Measurements from ENCODE around the gene LTF. TPM values are rescaled to one million over a fixed set of nuclear protein-coding genes. Genes with fewer than 3 reads are reported as not detected.
A peak's percentile ranks its signal among the peaks of the same experiment; 100 is the strongest.

Gene LTF
- total and polyA plus RNA-seq, 9 of the 15 experiments (the other 6 are each of a cell fraction or from before 2014, with no cell fraction given), result 0.07 TPM; not detected in 8

- TF ChIP-seq ZBTB8A (IDR thresholded peaks at IDR 0.05; ENCODE audit: partially characterized antibody), result no peak
- no peak for TF ChIP-seq ESRRB (CRISPR knock-in tag; IDR thresholded peaks at IDR 0.05; ENCODE audit: borderline replicate concordance)
- TF ChIP-seq KDM1A (IDR thresholded peaks at IDR 0.05), result peak; percentile 99
- TF ChIP-seq, protein P1, sequence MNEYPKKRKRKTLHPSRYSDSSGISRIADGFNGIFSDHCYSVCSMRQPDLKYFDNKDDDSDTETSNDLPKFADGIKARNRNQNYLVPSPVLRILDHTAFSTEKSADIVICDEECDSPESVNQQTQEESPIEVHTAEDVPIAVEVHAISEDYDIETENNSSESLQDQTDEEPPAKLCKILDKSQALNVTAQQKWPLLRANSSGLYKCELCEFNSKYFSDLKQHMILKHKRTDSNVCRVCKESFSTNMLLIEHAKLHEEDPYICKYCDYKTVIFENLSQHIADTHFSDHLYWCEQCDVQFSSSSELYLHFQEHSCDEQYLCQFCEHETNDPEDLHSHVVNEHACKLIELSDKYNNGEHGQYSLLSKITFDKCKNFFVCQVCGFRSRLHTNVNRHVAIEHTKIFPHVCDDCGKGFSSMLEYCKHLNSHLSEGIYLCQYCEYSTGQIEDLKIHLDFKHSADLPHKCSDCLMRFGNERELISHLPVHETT (CRISPR knock-in tag; conservative IDR thresholded peaks at IDR 0.05 in 1 of 2, IDR thresholded peaks at IDR 0.05 in 1 of 2), result peak in 1 of 2 experiments; percentile 68; a peak in 1 of 4 replicates
- TF ChIP-seq ZMIZ1 (IDR thresholded peaks at IDR 0.05; ENCODE audit: low read depth in 2 of 2, low read length in 2 of 2), result peak in 1 of 2 experiments; percentile 90; a peak in 2 of 4 replicates
- TF ChIP-seq RCOR1 (IDR thresholded peaks at IDR 0.05; ENCODE audit: borderline replicate concordance in 1 of 2, low read depth in 2 of 2, low read length in 2 of 2), result peak; percentile 95 to 99
- TF ChIP-seq CEBPB (tag; IDR thresholded peaks at IDR 0.05), result no peak
- peak; percentile 23; the same call in 1 of the 2 replicates for TF ChIP-seq ZBTB2 (IDR thresholded peaks at IDR 0.05)
- no peak; the same call in none of the 2 replicates for TF ChIP-seq ZNF239 (CRISPR knock-in tag; IDR thresholded peaks at IDR 0.05)
- no peak for TF ChIP-seq MCM5 (IDR thresholded peaks at IDR 0.05; ENCODE audit: low read depth)
- TF ChIP-seq TAF7 (tag; IDR thresholded peaks at IDR 0.05), result no peak; the same call in 1 of the 2 replicates
- TF ChIP-seq RB1 (IDR thresholded peaks at IDR 0.05; ENCODE audit: low read depth), result peak; percentile 70; the same call in 1 of the 2 replicates
- TF ChIP-seq FOXO4 (CRISPR knock-in tag; IDR thresholded peaks at IDR 0.05), result no peak
- TF ChIP-seq HINFP (tag; conservative IDR thresholded peaks at IDR 0.05; ENCODE audit: low read depth), result peak; percentile 74
- TF ChIP-seq ZNF146 (CRISPR knock-in tag; IDR thresholded peaks at IDR 0.05; ENCODE audit: unreplicated experiment), result no peak
- TF ChIP-seq ZNF589 (CRISPR knock-in tag; IDR thresholded peaks at IDR 0.05; ENCODE audit: low read depth), result peak; percentile 98
These were observed 57.7 kb downstream of the LTF start, which contains the start of the genes CCR5AS and CCRL2 (continued) for GRCh38 chr3:46406788-46407611.

All from K562 (cell line).